Measurements from ENCODE around the gene STYX.

- TF ChIP-seq, protein P1, sequence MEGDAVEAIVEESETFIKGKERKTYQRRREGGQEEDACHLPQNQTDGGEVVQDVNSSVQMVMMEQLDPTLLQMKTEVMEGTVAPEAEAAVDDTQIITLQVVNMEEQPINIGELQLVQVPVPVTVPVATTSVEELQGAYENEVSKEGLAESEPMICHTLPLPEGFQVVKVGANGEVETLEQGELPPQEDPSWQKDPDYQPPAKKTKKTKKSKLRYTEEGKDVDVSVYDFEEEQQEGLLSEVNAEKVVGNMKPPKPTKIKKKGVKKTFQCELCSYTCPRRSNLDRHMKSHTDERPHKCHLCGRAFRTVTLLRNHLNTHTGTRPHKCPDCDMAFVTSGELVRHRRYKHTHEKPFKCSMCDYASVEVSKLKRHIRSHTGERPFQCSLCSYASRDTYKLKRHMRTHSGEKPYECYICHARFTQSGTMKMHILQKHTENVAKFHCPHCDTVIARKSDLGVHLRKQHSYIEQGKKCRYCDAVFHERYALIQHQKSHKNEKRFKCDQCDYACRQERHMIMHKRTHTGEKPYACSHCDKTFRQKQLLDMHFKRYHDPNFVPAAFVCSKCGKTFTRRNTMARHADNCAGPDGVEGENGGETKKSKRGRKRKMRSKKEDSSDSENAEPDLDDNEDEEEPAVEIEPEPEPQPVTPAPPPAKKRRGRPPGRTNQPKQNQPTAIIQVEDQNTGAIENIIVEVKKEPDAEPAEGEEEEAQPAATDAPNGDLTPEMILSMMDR (IDR thresholded peaks at IDR 0.05): no peak
- TF ChIP-seq POLR2AphosphoS5 (IDR thresholded peaks at IDR 0.05) (no peak), POLR2A (IDR thresholded peaks at IDR 0.05) (no peak), EP300 (IDR thresholded peaks at IDR 0.05) (no peak)
Observed at GRCh38 chr14:52798826-52799225, 68.9 kb downstream of the STYX start.
